ENCODE measurements around the gene BICD2. TPM values are rescaled to one million over a fixed set of nuclear protein-coding genes. Genes with fewer than 3 reads are reported as not detected.
"Not testable (repeated sequence)": the region's sequence is repeated elsewhere in the genome, so short reads cannot be mapped to it uniquely, and the experiment has no call there.

BICD2 gene
- total RNA-seq: 60.6 and 68.3 TPM in 2 replicates
- 45.9 TPM for polyA plus RNA-seq (2012)

- no peak for DNase-seq (ENCODE audit: low read depth)
Observed at GRCh38 chr9:92764381-92764987, at the start of gene BICD2. BICD2 (minus strand) TSS chr9:92764833; CDS start chr9:92764744, 89 bp downstream.

GRCh38 chr9:92809629-92810326, 45.1 kb upstream of the BICD2 start:
- DNase-seq (ENCODE audit: low read depth): not testable (repeated sequence)

GRCh38 chr9:92808726-92809451, 44.3 kb upstream of the BICD2 start:
- DNase-seq (ENCODE audit: low read depth): peak; percentile 59

GRCh38 chr9:92807757-92808725, 43.4 kb upstream of the BICD2 start:
- peak; percentile 26 for DNase-seq (ENCODE audit: low read depth)

GRCh38 chr9:92807031-92807756, 42.6 kb upstream of the BICD2 start:
- DNase-seq (ENCODE audit: low read depth): no peak

- no peak for DNase-seq (ENCODE audit: low read depth)
Observed at GRCh38 chr9:92804727-92805126, 40.1 kb upstream of the BICD2 start.

- no peak for DNase-seq (ENCODE audit: low read depth)
Observed at GRCh38 chr9:92798358-92798757, 33.7 kb upstream of the BICD2 start.

- DNase-seq (ENCODE audit: low read depth): not testable (repeated sequence)
Observed at GRCh38 chr9:92796337-92796804, 31.7 kb upstream of the BICD2 start.

- no peak for DNase-seq (ENCODE audit: low read depth)
Observed at GRCh38 chr9:92795598-92796336, 31.1 kb upstream of the BICD2 start.

GRCh38 chr9:92795000-92795399, 30.4 kb upstream of the BICD2 start:
- DNase-seq (ENCODE audit: low read depth): no peak

- no peak for DNase-seq (ENCODE audit: low read depth)
Observed at GRCh38 chr9:92794426-92794825, 29.8 kb upstream of the BICD2 start.

- DNase-seq (ENCODE audit: low read depth): peak; percentile 83
Observed at GRCh38 chr9:92790542-92791527, 26.2 kb upstream of the BICD2 start.

GRCh38 chr9:92786298-92786697, 21.7 kb upstream of the BICD2 start:
- DNase-seq (ENCODE audit: low read depth): no peak

- DNase-seq (ENCODE audit: low read depth): no peak
Observed at GRCh38 chr9:92781899-92782298, 17.3 kb upstream of the BICD2 start.

- no peak for DNase-seq (ENCODE audit: low read depth)
Observed at GRCh38 chr9:92780206-92780605, 15.6 kb upstream of the BICD2 start.

GRCh38 chr9:92775466-92775865, 10.8 kb upstream of the BICD2 start:
- DNase-seq (ENCODE audit: low read depth): no peak

GRCh38 chr9:92774274-92774673, 9.6 kb upstream of the BICD2 start:
- no peak for DNase-seq (ENCODE audit: low read depth)

GRCh38 chr9:92773810-92774209, 9.2 kb upstream of the BICD2 start:
- DNase-seq (ENCODE audit: low read depth): no peak

Measured in myocyte (in vitro differentiated cells).